Fibroblast of peridontal ligament (primary cell): ENCODE data around the gene OLFML2B.

Experiments used
- DNase-seq: peaks from one replicate; pipeline ENCODE4 v3.0.0-alpha.2; 2010; ENCODE audit errors: extremely low read depth

OLFML2B gene

GRCh38 chr1:162006081-162006480 is 17.6 kb downstream of the OLFML2B start:
- DNase-seq: peak; percentile 18

GRCh38 chr1:162004441-162004950 is 19.2 kb downstream of the OLFML2B start:
- DNase-seq: no peak

GRCh38 chr1:162003830-162004215 is 19.8 kb downstream of the OLFML2B start:
- DNase-seq: peak; percentile 95

- DNase-seq: peak; percentile 100
Observed at GRCh38 chr1:162003061-162003829, 20.4 kb downstream of the OLFML2B start.

- no peak for DNase-seq
Observed at GRCh38 chr1:162000053-162000420, 23.6 kb downstream of the OLFML2B start.

- no peak for DNase-seq
Observed at GRCh38 chr1:161999301-162000052, 24.2 kb downstream of the OLFML2B start.

- no peak for DNase-seq
Observed at GRCh38 chr1:161998811-161999210, 24.9 kb downstream of the OLFML2B start.

- DNase-seq: no peak
Observed at GRCh38 chr1:161997152-161997551, 26.5 kb downstream of the OLFML2B start.

- peak; percentile 26 for DNase-seq
Observed at GRCh38 chr1:161994175-161994668, 29.4 kb downstream of the OLFML2B start.

GRCh38 chr1:161993576-161993975 is 30.1 kb downstream of the OLFML2B start:
- DNase-seq: no peak

- DNase-seq: no peak
Observed at GRCh38 chr1:161989786-161990185, 33.9 kb downstream of the OLFML2B start.

- DNase-seq: no peak
Observed at GRCh38 chr1:161989108-161989507, 34.6 kb downstream of the OLFML2B start.

GRCh38 chr1:161988413-161988812 is 35.3 kb downstream of the OLFML2B start:
- no peak for DNase-seq

GRCh38 chr1:161987872-161988271 is 35.8 kb downstream of the OLFML2B start:
- DNase-seq: no peak

- peak; percentile 32 for DNase-seq
Observed at GRCh38 chr1:161987303-161987702, 36.4 kb downstream of the OLFML2B start.

- DNase-seq: peak; percentile 44
Observed at GRCh38 chr1:161986328-161986727, 37.3 kb downstream of the OLFML2B start.

GRCh38 chr1:161985301-161985822 is 38.3 kb downstream of the OLFML2B start:
- no peak for DNase-seq

- DNase-seq: no peak
Observed at GRCh38 chr1:161983725-161984124, 39.9 kb downstream of the OLFML2B start.

- no peak for DNase-seq
Observed at GRCh38 chr1:161982917-161983316, 40.8 kb downstream of the OLFML2B start.

GRCh38 chr1:161982507-161982895 is 41.2 kb downstream of the OLFML2B start:
- no peak for DNase-seq

GRCh38 chr1:161981735-161982506 is 41.7 kb downstream of the OLFML2B start:
- no peak for DNase-seq

- no peak for DNase-seq
Observed at GRCh38 chr1:161981126-161981525, 42.5 kb downstream of the OLFML2B start.
